ENCODE data around the gene S100A16. TPM values are rescaled to one million over a fixed set of nuclear protein-coding genes. Genes with fewer than 3 reads are reported as not detected.

The S100A16 gene
- total RNA-seq, 2 experiments from 2014 or later = not detected

DNA sequence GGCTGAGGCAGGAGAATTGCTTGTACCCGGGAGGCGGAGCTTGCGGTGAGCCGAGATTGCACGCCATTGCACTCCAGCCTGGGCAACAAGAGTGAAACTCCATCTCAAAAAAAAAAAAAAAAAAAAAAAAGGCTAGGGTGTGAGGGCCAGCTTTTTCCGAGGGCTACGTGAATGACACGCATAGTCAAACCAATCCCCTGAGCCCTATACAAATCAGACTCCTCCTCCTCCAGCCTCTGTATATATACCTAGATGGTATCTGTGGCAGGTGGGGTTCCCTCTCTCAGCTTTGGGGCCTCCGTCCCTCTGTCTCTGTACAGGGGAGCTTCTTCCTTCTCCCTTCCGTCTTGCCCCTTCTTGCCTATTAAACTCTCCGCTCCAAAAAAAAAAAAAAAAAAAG, 6.7 kb downstream of the S100A16 start:
- CTCF ChIA-PET (ENCODE audit: unreplicated experiment) = no interaction called here
- Histone ChIP-seq H3K4me1 (ENCODE audit: insufficient read depth, low read length, poor library complexity, severe bottlenecking) (no peaks in the 10 kb centered on the region), H3K4me3 (ENCODE audit: low read depth, low read length, poor library complexity, severe bottlenecking) (no peak overlapping the region), H3K79me2 (ENCODE audit: insufficient read depth, low read depth, low read length) (no peaks in the 10 kb centered on the region), H4K20me1 (ENCODE audit: insufficient read depth, low read length) (no peaks in the 10 kb centered on the region), H3K9me2 (ENCODE audit: insufficient read depth, low read length) (no peaks in the 10 kb centered on the region), H3K4me2 (ENCODE audit: low read length) (no peak overlapping the region), H2AFZ (ENCODE audit: low read length) (no peak overlapping the region), H3K27ac (ENCODE audit: low read depth, low read length, poor library complexity, severe bottlenecking) (no peak overlapping the region), H3K36me3 (ENCODE audit: insufficient read depth, low read length) (no peaks in the 10 kb centered on the region), H3K9me3 (ENCODE audit: low read length) (no peaks in the 10 kb centered on the region)
- TF ChIP-seq EZH2phosphoT487 (IDR thresholded peaks at IDR 0.05; ENCODE audit: borderline replicate concordance, low read depth, low read length) = no peak
- TF ChIP-seq, protein P1, sequence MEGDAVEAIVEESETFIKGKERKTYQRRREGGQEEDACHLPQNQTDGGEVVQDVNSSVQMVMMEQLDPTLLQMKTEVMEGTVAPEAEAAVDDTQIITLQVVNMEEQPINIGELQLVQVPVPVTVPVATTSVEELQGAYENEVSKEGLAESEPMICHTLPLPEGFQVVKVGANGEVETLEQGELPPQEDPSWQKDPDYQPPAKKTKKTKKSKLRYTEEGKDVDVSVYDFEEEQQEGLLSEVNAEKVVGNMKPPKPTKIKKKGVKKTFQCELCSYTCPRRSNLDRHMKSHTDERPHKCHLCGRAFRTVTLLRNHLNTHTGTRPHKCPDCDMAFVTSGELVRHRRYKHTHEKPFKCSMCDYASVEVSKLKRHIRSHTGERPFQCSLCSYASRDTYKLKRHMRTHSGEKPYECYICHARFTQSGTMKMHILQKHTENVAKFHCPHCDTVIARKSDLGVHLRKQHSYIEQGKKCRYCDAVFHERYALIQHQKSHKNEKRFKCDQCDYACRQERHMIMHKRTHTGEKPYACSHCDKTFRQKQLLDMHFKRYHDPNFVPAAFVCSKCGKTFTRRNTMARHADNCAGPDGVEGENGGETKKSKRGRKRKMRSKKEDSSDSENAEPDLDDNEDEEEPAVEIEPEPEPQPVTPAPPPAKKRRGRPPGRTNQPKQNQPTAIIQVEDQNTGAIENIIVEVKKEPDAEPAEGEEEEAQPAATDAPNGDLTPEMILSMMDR (conservative IDR thresholded peaks at IDR 0.05; ENCODE audit: low read length) = no peak
- no TSS peak for BruUV-seq (replicated peaks)
- intact Hi-C loops (cut with micrococcal nuclease; ENCODE audit: unreplicated experiment) = no loop called here
- DNase-seq (ENCODE audit: low spot score) = no peak
- POLR2A ChIA-PET = interaction anchor here (0.8 to 1.0 kb wide), 2 partner anchors 19 to 27 kb away, joined by 5 read pairs; no protein-coding TSS in a partner anchor

- POLR2A ChIA-PET = no interaction called here
- Histone ChIP-seq H3K4me2 (ENCODE audit: low read length) (no peak overlapping the region), H4K20me1 (ENCODE audit: insufficient read depth, low read length) (no peaks in the 10 kb centered on the region), H3K4me1 (ENCODE audit: insufficient read depth, low read length, poor library complexity, severe bottlenecking) (peaks cover 22% of the 10 kb centered on the region), H3K9me2 (ENCODE audit: insufficient read depth, low read length) (no peaks in the 10 kb centered on the region), H3K9me3 (ENCODE audit: low read length) (no peaks in the 10 kb centered on the region), H3K27ac (ENCODE audit: low read depth, low read length, poor library complexity, severe bottlenecking) (no peak overlapping the region), H2AFZ (ENCODE audit: low read length) (no peak overlapping the region), H3K4me3 (ENCODE audit: low read depth, low read length, poor library complexity, severe bottlenecking) (no peak overlapping the region), H3K36me3 (ENCODE audit: insufficient read depth, low read length) (no peaks in the 10 kb centered on the region), H3K79me2 (ENCODE audit: insufficient read depth, low read depth, low read length) (no peaks in the 10 kb centered on the region)
- intact Hi-C loops (cut with micrococcal nuclease; ENCODE audit: unreplicated experiment) = no loop called here
- DNase-seq (ENCODE audit: low spot score) = no peak
- BruUV-seq (replicated peaks) = no TSS peak
- TF ChIP-seq, protein P1 (conservative IDR thresholded peaks at IDR 0.05; ENCODE audit: low read length) = no peak
- no peak for TF ChIP-seq EZH2phosphoT487 (IDR thresholded peaks at IDR 0.05; ENCODE audit: borderline replicate concordance, low read depth, low read length)
- CTCF ChIA-PET (ENCODE audit: unreplicated experiment) = no interaction called here
These were observed 10.2 kb downstream of the S100A16 start for GRCh38 chr1:153602749-153603148.

DNA sequence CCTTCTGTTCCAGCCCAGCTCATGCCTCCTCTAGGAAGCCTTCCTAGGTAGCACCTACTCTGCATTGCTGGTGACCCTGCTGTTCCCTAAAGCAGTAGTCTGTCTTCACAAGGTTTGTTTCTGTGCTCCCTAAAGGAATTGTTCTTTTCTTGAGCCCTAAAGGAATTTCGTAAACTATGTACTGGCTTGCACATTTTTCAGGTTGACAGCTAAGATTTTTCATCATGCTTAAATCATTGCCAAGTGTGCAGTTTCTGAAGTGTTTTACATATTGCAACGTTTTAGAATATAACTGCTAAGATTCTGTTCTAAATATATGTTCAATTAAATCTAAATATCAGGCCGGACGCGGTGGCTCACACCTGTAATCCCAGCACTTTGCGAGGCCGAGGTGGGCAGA, 13.1 kb downstream of the S100A16 start:
- Histone ChIP-seq H3K27ac (ENCODE audit: low read depth, low read length, poor library complexity, severe bottlenecking) (peak overlapping the region; percentile 92), H3K4me1 (ENCODE audit: insufficient read depth, low read length, poor library complexity, severe bottlenecking) (peaks cover 29% of the 10 kb centered on the region), H2AFZ (ENCODE audit: low read length) (peak overlapping the region; percentile 29; the same call in 1 of the 2 replicates), H3K4me3 (ENCODE audit: low read depth, low read length, poor library complexity, severe bottlenecking) (no peak overlapping the region), H3K79me2 (ENCODE audit: insufficient read depth, low read depth, low read length) (no peaks in the 10 kb centered on the region), H3K4me2 (ENCODE audit: low read length) (no peak overlapping the region), H3K9me2 (ENCODE audit: insufficient read depth, low read length) (no peaks in the 10 kb centered on the region), H3K9me3 (ENCODE audit: low read length) (no peaks in the 10 kb centered on the region), H3K36me3 (ENCODE audit: insufficient read depth, low read length) (no peaks in the 10 kb centered on the region), H4K20me1 (ENCODE audit: insufficient read depth, low read length) (no peaks in the 10 kb centered on the region)
- CTCF ChIA-PET (ENCODE audit: unreplicated experiment) = no interaction called here
- intact Hi-C loops (cut with micrococcal nuclease; ENCODE audit: unreplicated experiment) = loop anchor here (2.0 kb wide), 2 partner anchors 35 to 59 kb away; partner anchors contain the start of genes CHTOP and SNAPIN
- POLR2A ChIA-PET = interaction anchor here (0.6 to 1.2 kb wide), 3 partner anchors 21 to 33 kb away, joined by 3 to 4 read pairs (median 3); no protein-coding TSS in a partner anchor
- DNase-seq (ENCODE audit: low spot score) = no peak
- no TSS peak for BruUV-seq (replicated peaks)
- TF ChIP-seq, protein P1 (conservative IDR thresholded peaks at IDR 0.05; ENCODE audit: low read length) = no peak
- TF ChIP-seq EZH2phosphoT487 (IDR thresholded peaks at IDR 0.05; ENCODE audit: borderline replicate concordance, low read depth, low read length) = no peak
